ENCODE data around the gene FBXO8.
"Not testable (repeated sequence)": the region's sequence is repeated elsewhere in the genome, so short reads cannot be mapped to it uniquely, and the experiment has no call there.

Gene FBXO8

GRCh38 chr4:174283507-174284471 is at the start of gene FBXO8, which contains the start of gene CEP44:
Gene FBXO8 (minus strand): TSS chr4:174283667. CDS start chr4:174263092, 20,575 bp downstream.
Gene CEP44 (plus strand): TSS chr4:174283911. CDS start chr4:174299122, 15,211 bp downstream.
- DNase-seq: peak; percentile 83

- no peak for DNase-seq
Observed at GRCh38 chr4:174332741-174333493, 49.5 kb upstream of the FBXO8 start.

GRCh38 chr4:174324725-174325124 is 41.3 kb upstream of the FBXO8 start:
- no peak for DNase-seq

- DNase-seq: no peak
Observed at GRCh38 chr4:174324236-174324635, 40.8 kb upstream of the FBXO8 start.

- DNase-seq: no peak
Observed at GRCh38 chr4:174320494-174321199, 37.2 kb upstream of the FBXO8 start.

- peak; percentile 3 for DNase-seq
Observed at GRCh38 chr4:174318829-174319764, 35.6 kb upstream of the FBXO8 start.

- DNase-seq: no peak
Observed at GRCh38 chr4:174317531-174317930, 34.1 kb upstream of the FBXO8 start.

- no peak for DNase-seq
Observed at GRCh38 chr4:174316954-174317353, 33.5 kb upstream of the FBXO8 start.

GRCh38 chr4:174316546-174316945 is 33.1 kb upstream of the FBXO8 start:
- no peak for DNase-seq

- DNase-seq: no peak
Observed at GRCh38 chr4:174314770-174315169, 31.3 kb upstream of the FBXO8 start.

- DNase-seq: no peak
Observed at GRCh38 chr4:174314274-174314673, 30.8 kb upstream of the FBXO8 start.

GRCh38 chr4:174312993-174313392 is 29.5 kb upstream of the FBXO8 start:
- DNase-seq: no peak

- DNase-seq: no peak
Observed at GRCh38 chr4:174307694-174308093, 24.2 kb upstream of the FBXO8 start.

GRCh38 chr4:174305961-174306360 is 22.5 kb upstream of the FBXO8 start:
- DNase-seq: no peak

GRCh38 chr4:174304664-174305063 is 21.2 kb upstream of the FBXO8 start:
- DNase-seq: no peak

- DNase-seq: no peak
Observed at GRCh38 chr4:174303687-174304086, 20.2 kb upstream of the FBXO8 start.

- not testable (repeated sequence) for DNase-seq
Observed at GRCh38 chr4:174295142-174295541, 11.7 kb upstream of the FBXO8 start.

GRCh38 chr4:174294641-174295040 is 11.2 kb upstream of the FBXO8 start:
- DNase-seq: not testable (repeated sequence)

GRCh38 chr4:174292473-174292872 is 9.0 kb upstream of the FBXO8 start:
- DNase-seq: no peak

GRCh38 chr4:174286870-174287269 is 3.4 kb upstream of the FBXO8 start:
- no peak for DNase-seq

GRCh38 chr4:174284487-174284886 is 1.0 kb upstream of the FBXO8 start:
- DNase-seq: no peak

All from GDM1 (cell line).